MM.1S (cell line): ENCODE data around the gene NOS2.

Source experiments
- DNase-seq: peaks from one replicate; pipeline ENCODE4 v3.0.0-alpha.2; 2015
- H2AFZ ChIP-seq: fragments of 300-600 bp; sonication (generic); 2 replicates; pipeline ENCODE4 v1.6.0; 2016; ENCODE audit warnings: antibody characterized with exemption, low read length
- H3F3A ChIP-seq: fragments of 300-600 bp; sonication (generic); 2 replicates; pipeline ENCODE4 v1.6.1; 2016; ENCODE audit warnings: mild to moderate bottlenecking, antibody characterized with exemption, low read length, moderate library complexity, mixed read lengths; ENCODE audit not compliant: insufficient read depth
- H3K27ac ChIP-seq: fragments of 300-600 bp; sonication (generic); 2 replicates; pipeline ENCODE4 v1.5.1; 2016; ENCODE audit warnings: mild to moderate bottlenecking, low read length
- H3K27me3 ChIP-seq: fragments of 300-600 bp; sonication (generic); replicated peaks from 2 replicates; pipeline ENCODE4 v1.6.0; 2016; ENCODE audit warnings: low read length; ENCODE audit not compliant: insufficient read depth
- H3K36me3 ChIP-seq: fragments of 300-600 bp; sonication (generic); replicated peaks from 2 replicates; pipeline ENCODE4 v1.6.1; 2016; ENCODE audit warnings: mild to moderate bottlenecking, low read length, mixed read lengths; ENCODE audit not compliant: insufficient read depth
- H3K4me1 ChIP-seq: fragments of 300-600 bp; sonication (generic); 2 replicates; pipeline ENCODE4 v1.6.1; 2016; ENCODE audit warnings: low read length, mixed read lengths
- H3K4me2 ChIP-seq: fragments of 300-600 bp; sonication (generic); 2 replicates; pipeline ENCODE4 v1.6.0; 2016; ENCODE audit warnings: low read depth, low read length
- H3K4me3 ChIP-seq: fragments of 300-600 bp; sonication (generic); 2 replicates; pipeline ENCODE4 v1.5.1; 2016; ENCODE audit warnings: low read length, mixed read lengths
- H3K79me2 ChIP-seq: fragments of 300-600 bp; sonication (generic); 2 replicates; pipeline ENCODE4 v1.6.1; 2016; ENCODE audit warnings: mixed run types, low read length, mixed read lengths
- H3K9ac ChIP-seq: fragments of 300-600 bp; sonication (generic); 2 replicates; pipeline ENCODE4 v1.6.1; 2016; ENCODE audit warnings: low read length, mixed read lengths
- H3K9me2 ChIP-seq: fragments of 300-600 bp; sonication (generic); replicated peaks from 2 replicates; pipeline ENCODE4 v1.6.1; 2016; ENCODE audit warnings: mild to moderate bottlenecking, low read length, mixed read lengths; ENCODE audit not compliant: insufficient read depth
- H3K9me3 ChIP-seq: fragments of 300-600 bp; sonication (generic); replicated peaks from 2 replicates; pipeline ENCODE4 v1.6.1; 2016; ENCODE audit warnings: mild to moderate bottlenecking, low read length, mixed read lengths; ENCODE audit not compliant: insufficient read depth
- H4K20me1 ChIP-seq: fragments of 300-600 bp; sonication (generic); 2 replicates; pipeline ENCODE4 v1.6.1; 2016; ENCODE audit warnings: mild to moderate bottlenecking, low read length, moderate library complexity, mixed read lengths; ENCODE audit not compliant: insufficient read depth
- CTCF ChIP-seq: fragments of 300-600 bp; sonication (generic); IDR thresholded peaks from 2 replicates; pipeline ENCODE4 v1.5.1; 2016; ENCODE audit warnings: antibody characterized with exemption, low read length, mixed read lengths
- EZH2 ChIP-seq: fragments of 300-600 bp; sonication (generic); optimal IDR thresholded peaks from 2 replicates; pipeline ENCODE3; 2017; ENCODE audit warnings: low read depth, mild to moderate bottlenecking, antibody characterized with exemption, low read length, mixed read lengths
- EZH2phosphoT487 ChIP-seq: fragments of 300-600 bp; sonication (generic); IDR thresholded peaks from 2 replicates; pipeline ENCODE4 v1.6.1; 2018; ENCODE audit warnings: antibody characterized with exemption, low read length

Gene NOS2

GRCh38 chr17:27819145-27819544 is 18.8 kb upstream of the NOS2 start:
- Histone ChIP-seq H3K9me3 (no peaks in the 10 kb centered on the region), H3K9ac (no peak overlapping the region), H3K79me2 (no peaks in the 10 kb centered on the region), H2AFZ (no peak overlapping the region), H3K4me2 (no peak overlapping the region), H4K20me1 (no peaks in the 10 kb centered on the region), H3K36me3 (no peaks in the 10 kb centered on the region), H3F3A (no peaks in the 10 kb centered on the region), H3K27me3 (no peaks in the 10 kb centered on the region), H3K4me3 (no peak overlapping the region), H3K9me2 (no peaks in the 10 kb centered on the region), H3K4me1 (no peaks in the 10 kb centered on the region), H3K27ac (no peak overlapping the region)
- TF ChIP-seq CTCF (no peak), EZH2 (no peak), EZH2phosphoT487 (no peak)
- no peak for DNase-seq

GRCh38 chr17:27818401-27819105 is 18.2 kb upstream of the NOS2 start:
- no peak overlapping the region for H3K27ac ChIP-seq
- H3K9ac ChIP-seq: no peak overlapping the region
- no peaks in the 10 kb centered on the region for H4K20me1 ChIP-seq
- no peaks in the 10 kb centered on the region for H3K36me3 ChIP-seq
- H3K4me3 ChIP-seq: no peak overlapping the region
- H3K27me3 ChIP-seq: no peaks in the 10 kb centered on the region
- no peaks in the 10 kb centered on the region for H3F3A ChIP-seq
- DNase-seq: no peak
- H3K4me1 ChIP-seq: no peaks in the 10 kb centered on the region
- H3K79me2 ChIP-seq: no peaks in the 10 kb centered on the region
- no peak overlapping the region for H2AFZ ChIP-seq
- TF ChIP-seq EZH2: no peak
- TF ChIP-seq EZH2phosphoT487: no peak
- no peak for TF ChIP-seq CTCF
- no peaks in the 10 kb centered on the region for H3K9me2 ChIP-seq
- H3K9me3 ChIP-seq: no peaks in the 10 kb centered on the region
- no peak overlapping the region for H3K4me2 ChIP-seq

- H3K27ac ChIP-seq: no peak overlapping the region
- DNase-seq: no peak
- H3K4me2 ChIP-seq: no peak overlapping the region
Measured at GRCh38 chr17:27817731-27818130, 17.4 kb upstream of the NOS2 start.

More at GRCh38 chr17:27817731-27818130, 17.4 kb upstream of the NOS2 start:
- Histone ChIP-seq H3K4me1 (no peaks in the 10 kb centered on the region), H3K36me3 (no peaks in the 10 kb centered on the region), H3K4me3 (no peak overlapping the region), H3K9me3 (no peaks in the 10 kb centered on the region), H3K27me3 (no peaks in the 10 kb centered on the region), H4K20me1 (no peaks in the 10 kb centered on the region), H3K79me2 (no peaks in the 10 kb centered on the region), H3K9ac (no peak overlapping the region), H3K9me2 (no peaks in the 10 kb centered on the region), H3F3A (no peaks in the 10 kb centered on the region), H2AFZ (no peak overlapping the region)
- TF ChIP-seq EZH2 (no peak), CTCF (no peak), EZH2phosphoT487 (no peak)
